T-helper 2 cell treated with Interferon-gamma antibody and Interleukin-4, amounts not matched to agents 100 ng/mL and 5 ng/mL, for 36 hours (primary cell): ENCODE results near the gene CXCL14. TPM values are rescaled to one million over a fixed set of nuclear protein-coding genes. Genes with fewer than 3 reads are reported as not detected.

Source experiments
- total RNA-seq: library from RNA; stranded (reverse); gene quantifications from 2 replicates; pipeline ENCODE4 v1.2.3, GENCODE V29; 2022

The CXCL14 gene
- total RNA-seq, 1 donor from 2014 or later = not detected

Other genes with a start within 250 kb of the CXCL14 start
- gene MACROH2A1, start 179.8 kb downstream of the CXCL14 start, total RNA-seq = 315 and 325 TPM in 2 replicates
- gene DCANP1, start 131.6 kb downstream of the CXCL14 start, total RNA-seq = not detected in 2 replicates
- gene TIFAB, start 126.6 kb downstream of the CXCL14 start, total RNA-seq = not detected in 2 replicates
- gene NEUROG1, start 43.0 kb downstream of the CXCL14 start, total RNA-seq = not detected in 2 replicates